Suppressor macrophage treated with lipopolysaccharide for 1 hour (primary cell): ENCODE results near the gene ARPC2.

Experiments
- DNase-seq, 3 donors: peaks; one replicate each; pipeline ENCODE4 v3.0.0-alpha.2; 2020 to 2022

The ARPC2 gene

DNA sequence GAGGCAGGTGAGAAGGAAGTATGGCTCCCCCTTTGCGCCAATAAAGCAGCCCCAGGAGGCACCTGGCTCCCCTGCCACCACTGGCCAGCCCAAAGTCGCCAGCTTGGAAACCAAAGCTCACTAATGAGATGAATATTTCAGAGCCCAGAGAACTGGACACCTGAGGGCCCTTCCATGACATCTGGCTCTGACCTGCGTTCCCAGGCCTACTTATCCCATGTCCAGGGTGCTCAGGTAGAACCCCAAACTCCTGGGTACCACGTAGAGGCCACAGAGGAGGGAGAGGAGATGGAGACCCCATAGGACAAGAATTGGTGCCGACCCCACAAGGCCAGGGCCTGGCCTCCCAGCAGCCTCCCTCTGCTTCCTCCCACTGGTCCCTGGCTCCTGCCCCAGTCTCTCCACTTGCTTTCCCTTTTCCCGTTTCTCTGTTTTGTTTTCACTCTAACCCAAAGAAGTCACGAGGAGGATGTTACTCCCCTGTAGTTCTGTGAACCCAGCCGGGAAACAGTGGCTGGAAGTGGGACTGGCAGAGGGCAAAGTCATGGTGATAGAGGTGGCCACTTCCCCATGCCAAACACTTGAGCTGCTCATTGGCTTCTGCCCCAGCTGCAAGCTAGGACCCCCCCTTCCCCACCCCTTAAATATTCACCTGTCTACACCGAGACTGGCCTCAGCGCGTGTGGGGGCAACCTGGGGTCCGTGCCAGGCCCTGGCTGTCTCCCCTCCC, 74.5 kb downstream of the ARPC2 start:
- peak; percentile 72 to 89 (median 83) for DNase-seq

DNA sequence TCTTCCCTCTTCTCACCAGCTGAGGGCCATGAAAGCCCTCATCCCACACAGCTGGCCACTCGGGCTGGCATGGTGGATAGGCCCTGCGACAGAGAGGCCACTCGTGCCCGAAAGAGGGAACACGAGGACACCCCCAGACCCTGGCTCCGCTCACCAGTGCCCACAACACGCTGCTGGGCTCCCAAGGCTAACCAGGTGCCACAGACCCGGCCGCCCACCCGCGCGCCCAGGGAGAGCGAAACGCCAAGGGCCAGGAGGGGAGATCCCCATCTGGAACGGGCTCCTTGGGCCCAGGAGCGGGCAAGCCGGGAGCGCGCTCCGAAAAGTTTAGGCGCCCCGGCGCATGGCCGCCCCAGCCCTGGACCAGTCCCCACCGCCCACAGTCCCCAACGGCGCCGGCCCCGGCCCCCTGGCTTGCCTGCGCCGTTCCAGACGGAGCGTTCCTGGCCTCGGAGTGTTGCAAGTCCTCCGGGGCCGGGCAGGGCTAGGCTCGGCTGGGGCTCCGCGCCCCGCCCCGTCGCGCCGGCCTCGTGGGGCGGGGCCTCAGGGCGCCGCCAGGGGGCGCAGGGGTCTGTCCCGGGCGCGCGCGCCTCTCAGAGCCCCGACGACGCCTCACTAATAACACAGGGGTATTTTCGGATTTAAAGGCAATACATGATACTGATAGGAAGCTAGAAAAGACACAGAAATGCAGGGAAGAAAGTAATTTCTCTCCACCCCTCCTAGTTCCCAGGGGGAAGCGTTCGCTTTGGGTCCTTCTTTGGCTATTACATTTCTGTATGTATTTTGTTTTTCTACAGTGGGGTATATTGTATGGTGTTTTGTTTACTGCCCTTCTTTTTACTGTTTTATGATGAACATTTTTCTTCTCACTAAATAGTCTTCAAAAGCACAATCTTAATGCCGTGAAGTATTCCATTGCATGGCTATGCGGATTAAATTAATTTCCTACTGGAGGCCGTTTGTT, 75.3 kb downstream of the ARPC2 start, which contains the start of gene TMBIM1:
TSS of gene TMBIM1 (minus strand) at position 456 of the 967 bp plus-strand sequence. CDS start 10,362 bp downstream, outside the sequence.
- peak; percentile 85 to 97 (median 93) for DNase-seq

- peak; percentile 53 to 70 (median 60) for DNase-seq
These were observed 76.9 kb downstream of the ARPC2 start for GRCh38 chr2:218293715-218294429.

DNA sequence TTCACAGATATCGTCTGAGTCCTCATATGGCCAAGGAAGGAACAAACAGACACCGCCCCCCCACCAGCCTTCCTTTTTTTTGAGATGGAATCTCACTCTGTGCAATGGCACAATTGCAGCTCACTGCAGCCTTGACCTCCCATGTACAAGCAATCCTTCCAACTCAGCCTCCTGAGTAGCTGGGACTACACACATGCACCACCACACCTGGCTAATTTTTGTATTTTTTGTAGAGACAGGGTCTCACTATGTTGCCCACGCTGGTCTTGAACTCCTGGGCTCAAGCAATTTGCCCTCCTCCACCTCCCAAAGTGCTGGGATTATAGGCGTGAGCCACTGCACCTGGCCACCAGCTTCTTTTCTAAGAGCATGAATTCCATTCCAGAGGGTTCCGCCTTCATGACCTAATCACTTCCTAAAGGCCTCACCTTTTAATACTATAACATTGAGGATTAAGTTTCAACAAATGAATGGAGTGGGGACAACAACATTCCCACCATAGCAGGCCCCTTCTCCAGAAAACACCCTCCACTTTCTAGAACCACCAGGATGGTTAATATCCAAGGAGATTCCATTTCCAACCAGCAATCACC, 77.5 kb downstream of the ARPC2 start:
- peak in 1 of 3 donors; percentile 45 for DNase-seq

- DNase-seq, result no peak
These were observed 78.0 kb downstream of the ARPC2 start for GRCh38 chr2:218295029-218295428.

DNA sequence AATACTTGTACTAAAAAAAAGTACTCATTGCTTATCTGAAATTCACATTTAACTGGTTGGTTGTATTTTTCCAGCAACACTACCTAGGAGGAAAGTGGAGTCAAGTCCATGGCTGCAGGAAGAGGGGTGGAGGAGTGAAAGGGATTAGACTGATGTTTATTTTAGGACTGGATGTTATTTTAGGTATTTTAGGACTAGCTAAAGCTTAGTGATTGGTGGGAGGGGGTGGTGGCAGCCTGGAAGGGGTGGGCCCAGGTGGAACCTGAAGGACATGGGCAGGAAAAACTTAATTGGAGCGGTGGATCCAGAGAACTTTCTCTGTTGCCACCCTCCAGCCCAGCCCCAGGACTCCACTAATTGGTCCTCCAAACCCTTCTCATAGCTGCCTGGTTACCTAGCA, 79.2 kb downstream of the ARPC2 start:
- DNase-seq, result no peak

- DNase-seq, result no peak
These were observed 79.9 kb downstream of the ARPC2 start for GRCh38 chr2:218296847-218297246.

- no peak for DNase-seq
These were observed 81.4 kb downstream of the ARPC2 start for GRCh38 chr2:218298314-218298875.

DNA sequence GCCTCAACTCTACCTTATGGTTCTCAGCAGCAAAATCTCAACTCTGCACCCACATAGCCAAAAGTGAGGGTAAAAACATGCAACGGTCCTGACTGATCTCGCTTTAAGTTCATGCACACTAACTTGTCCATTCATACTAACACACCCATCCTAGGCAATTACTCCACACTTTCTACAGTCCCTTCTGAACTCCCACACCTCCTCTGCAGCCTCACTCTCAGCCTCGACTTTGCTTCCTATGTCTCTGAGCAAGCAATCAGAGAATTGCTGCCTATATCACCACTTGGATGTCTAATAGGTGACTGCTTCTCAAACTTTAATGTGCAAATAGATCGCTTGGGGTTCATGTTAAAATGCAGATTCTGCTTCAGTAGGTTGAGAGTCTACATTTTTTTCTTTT, 83.2 kb downstream of the ARPC2 start:
- DNase-seq, result peak in 1 of 3 donors; percentile 27

DNA sequence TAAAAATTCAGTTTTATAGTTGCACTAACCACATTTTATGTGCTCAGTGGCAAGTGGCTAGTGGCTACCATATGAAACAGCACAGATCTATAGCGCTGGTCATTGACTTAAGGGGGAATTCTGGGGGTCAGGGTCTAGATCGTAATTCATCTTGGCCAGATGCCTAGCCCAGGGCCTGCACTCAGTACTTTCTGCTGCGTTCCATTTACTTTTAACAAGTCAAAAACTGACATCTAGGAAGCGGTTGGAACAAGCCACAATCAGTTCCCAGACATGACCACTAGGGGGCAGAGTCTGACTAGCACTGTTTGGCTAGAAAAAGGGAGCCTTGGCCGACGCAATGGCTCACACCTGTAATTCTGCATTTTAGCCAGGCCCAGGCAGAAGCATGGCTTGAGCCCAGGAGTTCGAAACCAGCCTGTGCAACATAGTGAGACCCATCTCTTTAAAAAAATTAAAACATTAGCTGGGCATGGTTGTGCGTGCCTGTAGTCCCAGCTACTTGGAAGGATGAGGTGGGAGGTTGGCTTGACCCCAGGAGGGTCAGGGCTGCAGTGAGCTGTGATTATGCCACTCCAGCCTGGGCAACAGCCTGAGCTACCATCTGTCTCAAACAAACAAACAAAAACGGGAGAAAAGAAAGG, 84.3 kb downstream of the ARPC2 start:
- DNase-seq, result peak; percentile 87 to 92 (median 90)
